Measurements from ENCODE around the gene MARVELD3. TPM values are rescaled to one million over a fixed set of nuclear protein-coding genes. Genes with fewer than 3 reads are reported as not detected.
"Not testable (repeated sequence)": the region's sequence is repeated elsewhere in the genome, so short reads cannot be mapped to it uniquely, and the experiment has no call there.

The MARVELD3 gene
- polyA plus RNA-seq, 2 of the 4 experiments (the other 2 are of a cell fraction) = 0.17 to 0.25 TPM

DNA sequence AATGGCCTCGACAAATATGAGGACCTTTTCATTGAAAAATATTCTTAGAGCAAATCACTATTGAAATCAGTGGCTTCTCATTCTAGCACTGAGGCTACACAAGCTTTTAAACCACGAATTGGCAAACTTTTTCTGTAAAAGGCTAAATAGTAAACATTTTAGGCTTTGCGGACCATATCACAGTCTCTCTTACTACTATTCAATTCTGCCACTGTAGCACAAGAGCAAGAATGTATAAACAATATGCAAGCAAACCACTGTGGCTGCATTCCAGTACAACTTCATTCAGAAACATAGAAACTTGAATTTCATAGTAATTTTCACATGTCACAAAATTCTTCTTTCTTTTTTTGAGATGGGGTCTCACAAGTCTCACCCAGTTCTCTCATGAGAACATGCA lies 49.4 kb downstream of the MARVELD3 start:
- 77% methylated on average over 3 of the region's 3 CpGs for WGBS (ENCODE audit: missing lambda C conversion rate)
- Histone ChIP-seq H3K4me1 (no peaks in the 10 kb centered on the region), H3K4me2 (no peak overlapping the region), H3K9me3 (no peaks in the 10 kb centered on the region), H3K4me3 (no peak overlapping the region), H3K27ac (no peak overlapping the region)
- TF ChIP-seq NFE2L2 (conservative IDR thresholded peaks at IDR 0.05; ENCODE audit: low read length) = no peak
- TF ChIP-seq, protein P1, sequence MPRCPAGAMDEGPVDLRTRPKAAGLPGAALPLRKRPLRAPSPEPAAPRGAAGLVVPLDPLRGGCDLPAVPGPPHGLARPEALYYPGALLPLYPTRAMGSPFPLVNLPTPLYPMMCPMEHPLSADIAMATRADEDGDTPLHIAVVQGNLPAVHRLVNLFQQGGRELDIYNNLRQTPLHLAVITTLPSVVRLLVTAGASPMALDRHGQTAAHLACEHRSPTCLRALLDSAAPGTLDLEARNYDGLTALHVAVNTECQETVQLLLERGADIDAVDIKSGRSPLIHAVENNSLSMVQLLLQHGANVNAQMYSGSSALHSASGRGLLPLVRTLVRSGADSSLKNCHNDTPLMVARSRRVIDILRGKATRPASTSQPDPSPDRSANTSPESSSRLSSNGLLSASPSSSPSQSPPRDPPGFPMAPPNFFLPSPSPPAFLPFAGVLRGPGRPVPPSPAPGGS (IDR thresholded peaks at IDR 0.05) = no peak
- TF ChIP-seq CBX8 (IDR thresholded peaks at IDR 0.05) = no peak
- ATAC-seq = no peak
- ChIA-PET POLR2A (no interaction called here), CTCF (no interaction called here)
- FAIRE-seq = no peak
- no peak for DNase-seq (ENCODE audit: low read depth in 1 of 2, low spot score in 1 of 2)

- DNase-seq (ENCODE audit: low read depth in 1 of 2, low spot score in 1 of 2) = no peak
- TF ChIP-seq MAZ (IDR thresholded peaks at IDR 0.05; ENCODE audit: borderline replicate concordance, low read depth, low read length) = no peak
- TF ChIP-seq POLR2A (IDR thresholded peaks at IDR 0.05; ENCODE audit: low read length) = no peak
- no peak for TF ChIP-seq JUN (IDR thresholded peaks at IDR 0.05)
- no peak for TF ChIP-seq RARB (CRISPR knock-in tag; IDR thresholded peaks at IDR 0.05)
- no peak for TF ChIP-seq HDAC2 (IDR thresholded peaks at IDR 0.05)
- TF ChIP-seq CEBPB (IDR thresholded peaks at IDR 0.05) = no peak
- TF ChIP-seq TP53 (CRISPR knock-in tag; IDR thresholded peaks at IDR 0.05) = no peak
- TF ChIP-seq SMC3 (IDR thresholded peaks at IDR 0.05) = no peak
- no peak for TF ChIP-seq KDM1A (IDR thresholded peaks at IDR 0.05; ENCODE audit: low read depth)
- 83% methylated on average over 5 of the region's 5 CpGs for WGBS (ENCODE audit: missing lambda C conversion rate)
- POLR2A ChIA-PET = interaction anchor here (0.6 kb wide), 1 partner anchor 19 kb away, joined by 3 read pairs; no protein-coding TSS in a partner anchor
- Histone ChIP-seq H3K9me3 (no peaks in the 10 kb centered on the region), H3K4me2 (no peak overlapping the region), H3K27ac (no peak overlapping the region), H3K4me3 (no peak overlapping the region), H3K4me1 (peaks cover 4% of the 10 kb centered on the region; the same call in 2 of the 3 replicates)
- no peak for ATAC-seq
- no peak for FAIRE-seq
- CTCF ChIA-PET = interaction anchor here (0.7 kb wide), 1 partner anchor 42 kb away, joined by 3 read pairs; no protein-coding TSS in a partner anchor
Measured at GRCh38 chr16:71676236-71676635, 50.3 kb downstream of the MARVELD3 start.

DNA sequence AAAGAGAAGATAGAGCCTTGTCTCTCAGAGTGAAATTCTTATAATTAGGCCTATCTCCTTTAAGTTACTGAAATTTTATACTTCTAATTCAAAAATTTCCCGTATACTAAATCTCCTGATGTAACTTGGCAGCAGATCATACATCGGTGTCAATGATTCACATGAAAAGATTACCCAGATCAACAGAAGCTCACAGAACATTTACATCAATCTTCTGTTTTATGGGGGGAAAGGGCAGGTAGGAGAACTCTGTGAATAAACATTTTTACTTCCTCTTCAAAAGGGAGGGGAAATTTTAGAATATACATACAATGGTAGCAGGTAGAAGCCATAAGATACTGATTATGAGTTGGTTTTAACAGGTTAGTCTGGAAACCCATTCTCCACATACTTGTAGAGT lies 55.4 kb downstream of the MARVELD3 start:
- Histone ChIP-seq H3K9me3 (no peaks in the 10 kb centered on the region), H3K4me3 (no peak overlapping the region), H3K4me1 (peaks cover 7% of the 10 kb centered on the region; the same call in 2 of the 3 replicates), H3K27ac (no peak overlapping the region), H3K4me2 (0 out of 3 replicates have a peak overlapping the region, but pooled peaks have one; percentile 0)
- TF ChIP-seq HES2 (IDR thresholded peaks at IDR 0.05) (no peak), POLR2AphosphoS2 (conservative IDR thresholded peaks at IDR 0.05; ENCODE audit: low read length) (no peak)
- POLR2A ChIA-PET = no interaction called here
- peak in 1 of 2 experiments; percentile 17 for DNase-seq (ENCODE audit: low read depth in 1 of 2, low spot score in 1 of 2)
- 41% methylated on average over 2 of the region's 2 CpGs for WGBS (ENCODE audit: missing lambda C conversion rate)
- CTCF ChIA-PET = interaction anchor here (0.7 to 1.6 kb wide), 3 partner anchors 8 to 21 kb away, joined by 3 read pairs; no protein-coding TSS in a partner anchor
- no peak for FAIRE-seq
- no peak for ATAC-seq

DNA sequence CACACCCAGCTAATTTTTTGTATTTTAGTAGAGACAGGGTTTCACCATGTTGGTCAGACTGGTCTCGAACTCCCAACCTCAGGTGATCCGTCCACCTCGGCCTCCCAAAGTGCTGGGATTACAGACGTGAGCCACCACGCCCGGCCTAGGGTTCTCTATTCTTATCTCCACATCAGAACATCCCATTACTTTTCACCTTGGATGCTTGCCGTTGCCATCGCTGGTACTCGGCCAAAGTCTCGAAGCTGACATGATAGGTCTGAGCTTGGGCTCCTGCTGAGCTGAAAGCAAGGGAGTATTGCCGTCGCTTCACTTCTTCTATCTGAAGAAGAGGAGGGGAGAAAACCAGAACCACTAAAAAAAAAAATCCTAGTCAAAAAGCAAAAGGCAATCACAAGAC lies 58.3 kb downstream of the MARVELD3 start:
- FAIRE-seq; H3K9me3 ChIP-seq; POLR2A ChIA-PET; H3K4me2 ChIP-seq; DNase-seq (ENCODE audit: low read depth in 1 of 2, low spot score in 1 of 2); CTCF ChIA-PET; H3K27ac ChIP-seq; H3K4me3 ChIP-seq; ATAC-seq: not testable (repeated sequence)
- WGBS (ENCODE audit: missing lambda C conversion rate) = 96% methylated on average over 12 of the region's 12 CpGs
- H3K4me1 ChIP-seq = peaks cover 13% of the 10 kb centered on the region; the same call in 2 of the 3 replicates

Small RNA genes within 50 kb of the gene (small RNA-seq; reads per million reads assigned to genes)
- 0 to 0.69 (median 0) reads per million in 6 experiments for gene RNU6-208P

Other genes with a start within 250 kb of the MARVELD3 start
- not detected in 2 replicates for gene TLE7, start 184.1 kb upstream of the MARVELD3 start, polyA plus RNA-seq (2011; rRNA removed)
- not detected in 3 replicates for gene TLE7, start 184.1 kb upstream of the MARVELD3 start, polyA plus RNA-seq (2017; fragmentation: RNase III; extraction: RNeasy Plus Mini Kit Qiagen cat#74134 plus additional on column Dnase treatment)
- 6.1 and 8.7 TPM in 2 replicates for gene ZNF23, start 163.9 kb upstream of the MARVELD3 start, polyA plus RNA-seq (2011; rRNA removed)
- gene ZNF23, start 163.9 kb upstream of the MARVELD3 start, polyA plus RNA-seq (2017; fragmentation: RNase III; extraction: RNeasy Plus Mini Kit Qiagen cat#74134 plus additional on column Dnase treatment) = 6.2 to 7.7 TPM (median 7.1 TPM) in 3 replicates
- 3.9 and 4.4 TPM in 2 replicates for gene ZNF19, start 136.9 kb upstream of the MARVELD3 start, polyA plus RNA-seq (2011; rRNA removed)
- 2.0 to 2.4 TPM (median 2.3 TPM) in 3 replicates for gene ZNF19, start 136.9 kb upstream of the MARVELD3 start, polyA plus RNA-seq (2017; fragmentation: RNase III; extraction: RNeasy Plus Mini Kit Qiagen cat#74134 plus additional on column Dnase treatment)
- 0.08 and 0.12 TPM in 2 replicates for gene CHST4, start 99.8 kb upstream of the MARVELD3 start, polyA plus RNA-seq (2011; rRNA removed)
- 0.04 to 0.10 TPM (median 0.05 TPM) in 3 replicates for gene CHST4, start 99.8 kb upstream of the MARVELD3 start, polyA plus RNA-seq (2017; fragmentation: RNase III; extraction: RNeasy Plus Mini Kit Qiagen cat#74134 plus additional on column Dnase treatment)
- 0.30 and 0.37 TPM in 2 replicates for gene TAT, start 49.1 kb upstream of the MARVELD3 start, polyA plus RNA-seq (2011; rRNA removed)
- gene TAT, start 49.1 kb upstream of the MARVELD3 start, polyA plus RNA-seq (2017; fragmentation: RNase III; extraction: RNeasy Plus Mini Kit Qiagen cat#74134 plus additional on column Dnase treatment) = 0.03 to 0.06 TPM (median 0.05 TPM) in 3 replicates
- 11.3 and 12.6 TPM in 2 replicates for gene PHLPP2, start 98.5 kb downstream of the MARVELD3 start, polyA plus RNA-seq (2011; rRNA removed)
- gene PHLPP2, start 98.5 kb downstream of the MARVELD3 start, polyA plus RNA-seq (2017; fragmentation: RNase III; extraction: RNeasy Plus Mini Kit Qiagen cat#74134 plus additional on column Dnase treatment) = 7.9 to 8.2 TPM (median 8.0 TPM) in 3 replicates
- 85.6 and 98.0 TPM in 2 replicates for gene AP1G1, start 182.7 kb downstream of the MARVELD3 start, polyA plus RNA-seq (2011; rRNA removed)
- 38.1 to 40.7 TPM (median 38.6 TPM) in 3 replicates for gene AP1G1, start 182.7 kb downstream of the MARVELD3 start, polyA plus RNA-seq (2017; fragmentation: RNase III; extraction: RNeasy Plus Mini Kit Qiagen cat#74134 plus additional on column Dnase treatment)
- gene ATXN1L, start 219.8 kb downstream of the MARVELD3 start, polyA plus RNA-seq (2011; rRNA removed) = 16.9 and 18.2 TPM in 2 replicates
- gene ATXN1L, start 219.8 kb downstream of the MARVELD3 start, polyA plus RNA-seq (2017; fragmentation: RNase III; extraction: RNeasy Plus Mini Kit Qiagen cat#74134 plus additional on column Dnase treatment) = 16.2 to 17.7 TPM (median 17.4 TPM) in 3 replicates

Data from A549 (cell line).